H9 (cell line): ENCODE results near the gene CDKAL1. TPM values are rescaled to one million over a fixed set of nuclear protein-coding genes. Genes with fewer than 3 reads are reported as not detected.

Experiments
- DNase-seq: peaks from one replicate; pipeline ENCODE4 v3.0.0-alpha.2; 2017
- H2AFZ ChIP-seq: one replicate; pipeline ENCODE4 v1.6.1; 2013; ENCODE audit warnings: mild to moderate bottlenecking, low read length, control low read depth, moderate library complexity
- H2AK5ac ChIP-seq: 2 replicates; pipeline ENCODE4 v1.6.1; 2013; ENCODE audit warnings: low read length, control low read depth, mixed read lengths; ENCODE audit not compliant: insufficient read length
- H2BK120ac ChIP-seq: one replicate; pipeline ENCODE4 v1.6.1; 2013; ENCODE audit warnings: low read depth, mild to moderate bottlenecking, low read length, control low read depth, inconsistent platforms; ENCODE audit not compliant: poor library complexity, severe bottlenecking
- H2BK12ac ChIP-seq: 2 replicates; pipeline ENCODE4 v1.6.1; 2013; ENCODE audit warnings: low read length, control low read depth, mixed read lengths, low read depth; ENCODE audit not compliant: insufficient read length
- H2BK15ac ChIP-seq: 2 replicates; pipeline ENCODE4 v1.6.1; 2013; ENCODE audit warnings: low read depth, low read length, control low read depth
- H2BK20ac ChIP-seq: one replicate; pipeline ENCODE4 v1.6.1; 2013; ENCODE audit warnings: low read depth, mild to moderate bottlenecking, low read length, control low read depth, inconsistent platforms; ENCODE audit not compliant: poor library complexity, severe bottlenecking
- H2BK5ac ChIP-seq: 2 replicates; pipeline ENCODE4 v1.6.1; 2013; ENCODE audit warnings: low read length, control low read depth, mixed read lengths; ENCODE audit not compliant: insufficient read length
- H3K14ac ChIP-seq: 2 replicates; pipeline ENCODE4 v1.6.1; 2013; ENCODE audit warnings: low read length, control low read depth; ENCODE audit not compliant: insufficient read depth
- H3K18ac ChIP-seq: 2 replicates; pipeline ENCODE4 v1.6.1; 2013; ENCODE audit warnings: low read depth, mild to moderate bottlenecking, mixed read lengths, low read length, control low read depth; ENCODE audit not compliant: insufficient read length
- H3K23ac ChIP-seq: 2 replicates; pipeline ENCODE4 v1.6.1; 2013; ENCODE audit warnings: low read length, control low read depth, mixed read lengths, low read depth; ENCODE audit not compliant: insufficient read length
- H3K23me2 ChIP-seq: 2 replicates; pipeline ENCODE4 v1.6.1; 2013; ENCODE audit warnings: low read depth, mild to moderate bottlenecking, mixed read lengths, low read length, control low read depth; ENCODE audit not compliant: insufficient read length, poor library complexity, severe bottlenecking
- H3K27ac ChIP-seq: 2 replicates; pipeline ENCODE4 v1.5.1; 2013; ENCODE audit warnings: low read length, control low read depth, mixed read lengths, low read depth; ENCODE audit not compliant: insufficient read length
- H3K27me3 ChIP-seq: 2 replicates; pipeline ENCODE4 v1.6.1; 2013; ENCODE audit warnings: low read length, control low read depth, inconsistent platforms; ENCODE audit not compliant: insufficient read depth
- H3K4ac ChIP-seq: 2 replicates; pipeline ENCODE4 v1.6.1; 2013; ENCODE audit warnings: low read depth, mild to moderate bottlenecking, control low read depth, inconsistent platforms, low read length, moderate library complexity
- H3K4me1 ChIP-seq: 2 replicates; pipeline ENCODE4 v1.6.1; 2013; ENCODE audit warnings: low read length, control low read depth, inconsistent platforms; ENCODE audit not compliant: insufficient read depth
- H3K4me2 ChIP-seq: 2 replicates; pipeline ENCODE4 v1.6.1; 2013; ENCODE audit warnings: low read length, control low read depth, mixed read lengths; ENCODE audit not compliant: insufficient read length, insufficient read depth
- H3K56ac ChIP-seq: 2 replicates; pipeline ENCODE4 v1.6.1; 2013; ENCODE audit warnings: low read depth, mild to moderate bottlenecking, mixed read lengths, low read length, control low read depth; ENCODE audit not compliant: insufficient read length
- H3K79me1 ChIP-seq: 2 replicates; pipeline ENCODE4 v1.6.1; 2013; ENCODE audit warnings: low read depth, mild to moderate bottlenecking, moderate library complexity, low read length, control low read depth, inconsistent platforms; ENCODE audit not compliant: insufficient read depth, poor library complexity, severe bottlenecking
- H3K79me2 ChIP-seq: 2 replicates; pipeline ENCODE4 v1.6.1; 2013; ENCODE audit warnings: low read length, control low read depth, inconsistent platforms; ENCODE audit not compliant: insufficient read depth
- H3K9ac ChIP-seq: 2 replicates; pipeline ENCODE4 v1.6.1; 2013; ENCODE audit warnings: low read length, control low read depth, mixed read lengths; ENCODE audit not compliant: insufficient read length; ENCODE audit errors: extremely low read depth
- H3K9me3 ChIP-seq: one replicate; pipeline ENCODE4 v1.6.1; 2013; ENCODE audit warnings: low read depth, low read length, inconsistent platforms; ENCODE audit not compliant: control insufficient read depth
- H3T11ph ChIP-seq: one replicate; pipeline ENCODE4 v1.6.1; 2013; ENCODE audit warnings: mild to moderate bottlenecking, low read length, control low read depth, inconsistent platforms
- H4K20me1 ChIP-seq: one replicate; pipeline ENCODE4 v1.6.1; 2013; ENCODE audit not compliant: control insufficient read depth, insufficient read length, insufficient read depth
- H4K5ac ChIP-seq: 2 replicates; pipeline ENCODE4 v1.6.1; 2013; ENCODE audit warnings: low read depth, mild to moderate bottlenecking, mixed read lengths, low read length, control low read depth; ENCODE audit not compliant: insufficient read length
- H4K8ac ChIP-seq: replicated peaks from 2 replicates; pipeline ENCODE4 v1.6.1; 2013; ENCODE audit warnings: low read length, control low read depth, mixed read lengths, low read depth; ENCODE audit not compliant: insufficient read length
- H4K91ac ChIP-seq: 2 replicates; pipeline ENCODE4 v1.6.1; 2013; ENCODE audit warnings: low read depth, mild to moderate bottlenecking, moderate library complexity, mixed read lengths, low read length, control low read depth; ENCODE audit not compliant: insufficient read length
- H3K27ac Mint-ChIP-seq, 3 experiments: 2 replicates in 2 of 3; 3 replicates in 1 of 3; pipeline ENCODE4 v1.8.0; 2020 to 2021; ENCODE audit warnings: mixed read lengths in 3 of 3, mild to moderate bottlenecking in 1 of 3, moderate library complexity in 1 of 3
- H3K27me3 Mint-ChIP-seq: 2 replicates; pipeline ENCODE4 v1.8.0; 2021; ENCODE audit warnings: low read depth, mild to moderate bottlenecking, moderate library complexity, mixed read lengths
- H3K36me3 Mint-ChIP-seq, 3 experiments: 2 replicates in 2 of 3; 3 replicates in 1 of 3; pipeline ENCODE4 v1.8.0; 2020 to 2021; ENCODE audit warnings: low read depth in 3 of 3, mixed read lengths in 3 of 3; ENCODE audit not compliant: insufficient read depth in 1 of 3
- H3K4me1 Mint-ChIP-seq, 2 experiments: 2 replicates each; pipeline ENCODE4 v1.8.0; 2020; ENCODE audit warnings: mixed read lengths in 2 of 2
- H3K4me3 Mint-ChIP-seq, 2 experiments: 2 replicates in 1 of 2; 3 replicates in 1 of 2; pipeline ENCODE4 v1.8.0; 2020 to 2021; ENCODE audit warnings: mild to moderate bottlenecking in 2 of 2, mixed read lengths in 2 of 2, moderate library complexity in 1 of 2
- H3K9me3 Mint-ChIP-seq, 2 experiments: 2 replicates in 1 of 2; 3 replicates in 1 of 2; pipeline ENCODE4 v1.8.0; 2020; ENCODE audit warnings: mild to moderate bottlenecking in 2 of 2, mixed read lengths in 2 of 2, moderate library complexity in 1 of 2
- CTCF ChIP-seq: fragments of 200-600 bp; sonication (generic); conservative IDR thresholded peaks from 3 replicates; pipeline ENCODE4 v1.8.0; 2021; ENCODE audit warnings: antibody characterized with exemption, mild to moderate bottlenecking
- WGBS: extraction: QIAGEN DNeasy Blood & Tissue Kit; methylation state at CpG from one replicate; pipeline ENCODE4 v1.1.7; 2013; ENCODE audit warnings: missing lambda C conversion rate, low lambda C conversion rate, mixed read lengths; ENCODE audit not compliant: insufficient read length; ENCODE audit errors: extremely low coverage; 5-methylcytosine and 5-hydroxymethylcytosine counted together
- total RNA-seq: library from RNA; stranded (reverse); gene quantifications from 2 replicates; pipeline ENCODE4 v1.2.1, GENCODE V29; 2021

The CDKAL1 gene
- total RNA-seq, 1 experiment from 2014 or later, result 23.0 TPM

DNA sequence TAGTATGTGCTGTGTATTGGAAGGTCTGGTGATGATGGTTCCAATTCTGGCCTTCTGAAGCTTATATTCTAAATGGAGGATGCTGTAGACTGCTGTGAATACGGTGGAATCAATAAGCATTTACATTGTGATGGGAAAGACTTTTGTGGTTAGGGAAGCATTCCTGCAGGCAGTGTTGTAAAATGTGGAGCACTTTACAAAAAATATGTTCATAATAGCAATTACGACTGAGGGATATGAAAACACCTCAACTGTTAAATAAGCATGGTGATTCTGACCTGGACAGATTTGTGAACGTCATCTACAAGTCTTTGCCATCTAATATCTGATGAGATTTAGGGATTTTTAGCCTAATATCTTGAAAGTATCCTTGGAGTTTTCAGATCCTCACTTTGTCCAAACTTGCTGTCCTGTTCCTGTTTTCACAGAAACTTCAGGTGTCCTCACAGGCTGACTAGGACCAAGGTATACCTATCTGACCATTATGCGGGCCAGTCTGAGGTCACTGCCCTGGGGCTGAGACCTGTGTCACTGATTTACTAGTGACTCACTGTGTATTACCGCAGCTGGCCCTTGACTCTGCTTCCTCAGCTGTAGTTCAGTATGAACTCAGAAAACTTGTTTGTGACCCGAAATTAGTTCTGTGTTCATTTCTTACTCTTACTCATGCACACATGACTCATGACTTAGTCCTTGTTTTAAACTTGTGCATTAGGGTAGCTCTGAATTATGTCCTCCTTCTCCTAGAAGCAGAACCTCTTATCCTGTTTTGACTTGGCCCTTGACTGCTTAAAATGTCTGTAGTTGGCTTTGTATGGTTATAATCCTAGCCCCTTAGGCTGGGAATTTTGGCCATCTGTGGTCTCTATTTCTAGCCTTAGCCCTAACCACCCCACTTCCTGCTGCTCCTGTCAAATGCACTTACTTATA is 343.0 kb downstream of the CDKAL1 start:
- H3K79me2 ChIP-seq, result no peaks in the 10 kb centered on the region
- no peaks in the 10 kb centered on the region for H3K9me3 ChIP-seq
- H3K56ac ChIP-seq, result no peak overlapping the region
- peaks cover 17% of the 10 kb centered on the region for H3K4me1 ChIP-seq
- no peaks in the 10 kb centered on the region for H3K27me3 ChIP-seq
- no CpG with 5 or more reads among the region's 6 CpGs for WGBS
- TF ChIP-seq CTCF, result no peak
- H3K9ac ChIP-seq, result no peak overlapping the region
- Mint-ChIP-seq H3K4me3 (no peak overlapping the region), H3K27ac (peak overlapping the region; percentile 22 to 67 (median 38); a peak in 6 of 7 replicates), H3K36me3 (no peaks in the 10 kb centered on the region; a peak in 1 of 7 replicates), H3K4me1 (peaks cover 69 to 71% of the 10 kb centered on the region in 2 experiments), H3K27me3 (no peaks in the 10 kb centered on the region), H3K9me3 (no peaks in the 10 kb centered on the region)
- no peaks in the 10 kb centered on the region for H3K23me2 ChIP-seq
- no peak overlapping the region for H3K4me2 ChIP-seq
- no peaks in the 10 kb centered on the region for H3K79me1 ChIP-seq
- no peak overlapping the region for H3K4ac ChIP-seq
- no peak overlapping the region for H2AK5ac ChIP-seq
- no peak overlapping the region for H2BK12ac ChIP-seq
- no peak overlapping the region for H4K5ac ChIP-seq
- H2BK15ac ChIP-seq, result no peak overlapping the region
- no peak overlapping the region for H2AFZ ChIP-seq
- no peak overlapping the region for H4K91ac ChIP-seq
- H3K18ac ChIP-seq, result no peak overlapping the region
- no peak overlapping the region for H2BK20ac ChIP-seq
- DNase-seq, result no peak
- H3K14ac ChIP-seq, result no peak overlapping the region
- no peak overlapping the region for H2BK120ac ChIP-seq
- no peaks in the 10 kb centered on the region for H4K20me1 ChIP-seq
- no peak overlapping the region for H3T11ph ChIP-seq
- no peak overlapping the region for H4K8ac ChIP-seq
- no peak overlapping the region for H3K27ac ChIP-seq
- no peak overlapping the region for H2BK5ac ChIP-seq
- no peak overlapping the region for H3K23ac ChIP-seq
